HEK293T (cell line): ENCODE measurements around the gene HADHB.

Experiments
- ARNT ChIP-seq: fragments of 450-650 bp; IDR thresholded peaks from 2 replicates; pipeline ENCODE4 v1.6.1; 2017; ENCODE audit warnings: mild to moderate bottlenecking
- BHLHE40 ChIP-seq: fragments of 450-650 bp; IDR thresholded peaks from 2 replicates; pipeline ENCODE4 v1.6.1; 2016; ENCODE audit warnings: mild to moderate bottlenecking, moderate library complexity, borderline replicate concordance
- ELF4 ChIP-seq: fragments of 450-650 bp; IDR thresholded peaks from 2 replicates; pipeline ENCODE4 v1.6.1; 2017; ENCODE audit warnings: antibody characterized with exemption
- FOXA1 ChIP-seq: fragments of 450-650 bp; IDR thresholded peaks from 2 replicates; pipeline ENCODE4 v1.6.1; 2016; ENCODE audit warnings: mild to moderate bottlenecking
- FOXK2 ChIP-seq: fragments of 450-650 bp; IDR thresholded peaks from 2 replicates; pipeline ENCODE4 v1.6.1; 2016; ENCODE audit warnings: mild to moderate bottlenecking
- FOXM1 ChIP-seq: fragments of 450-650 bp; IDR thresholded peaks from 2 replicates; pipeline ENCODE4 v1.6.1; 2017; ENCODE audit warnings: mild to moderate bottlenecking, borderline replicate concordance
- SUZ12 ChIP-seq: fragments of 450-650 bp; IDR thresholded peaks from 2 replicates; pipeline ENCODE4 v1.6.1; 2016; ENCODE audit warnings: mild to moderate bottlenecking
- TARDBP ChIP-seq: fragments of 450-650 bp; IDR thresholded peaks from 2 replicates; pipeline ENCODE4 v1.6.1; 2016
- TF ChIP-seq, protein P1 (sequence below): fragments of 450-650 bp; IDR thresholded peaks from 2 replicates; pipeline ENCODE4 v1.6.1; 2016

DNA sequence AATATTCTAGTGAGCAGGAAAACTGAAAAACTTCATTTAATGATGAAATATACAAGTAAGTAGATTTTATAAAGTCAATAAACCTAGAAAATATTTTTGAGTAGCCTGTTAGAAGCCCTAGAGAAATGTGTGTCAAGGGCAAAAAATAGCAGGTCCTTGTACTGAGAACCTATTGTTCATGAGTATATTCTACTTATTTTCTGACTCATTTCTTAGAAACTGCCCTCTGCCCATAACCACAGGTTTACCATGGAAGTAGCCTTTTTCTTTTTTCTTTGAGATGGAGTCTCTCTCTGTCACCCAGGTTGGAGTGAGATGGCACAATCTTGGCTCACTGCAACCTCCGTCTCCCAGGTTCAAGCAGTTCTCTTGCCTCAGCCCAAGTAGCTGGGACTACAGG lies 81.8 kb downstream of the HADHB start:
- no peak for TF ChIP-seq SUZ12
- TF ChIP-seq BHLHE40: no peak
- TF ChIP-seq, protein P1, sequence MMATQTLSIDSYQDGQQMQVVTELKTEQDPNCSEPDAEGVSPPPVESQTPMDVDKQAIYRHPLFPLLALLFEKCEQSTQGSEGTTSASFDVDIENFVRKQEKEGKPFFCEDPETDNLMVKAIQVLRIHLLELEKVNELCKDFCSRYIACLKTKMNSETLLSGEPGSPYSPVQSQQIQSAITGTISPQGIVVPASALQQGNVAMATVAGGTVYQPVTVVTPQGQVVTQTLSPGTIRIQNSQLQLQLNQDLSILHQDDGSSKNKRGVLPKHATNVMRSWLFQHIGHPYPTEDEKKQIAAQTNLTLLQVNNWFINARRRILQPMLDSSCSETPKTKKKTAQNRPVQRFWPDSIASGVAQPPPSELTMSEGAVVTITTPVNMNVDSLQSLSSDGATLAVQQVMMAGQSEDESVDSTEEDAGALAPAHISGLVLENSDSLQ: no peak
- no peak for TF ChIP-seq ELF4
- TF ChIP-seq TARDBP: no peak
- TF ChIP-seq FOXA1: no peak
- TF ChIP-seq FOXK2: no peak
- no peak for TF ChIP-seq FOXM1
- TF ChIP-seq ARNT: no peak
